OCI-LY7 (cell line): Measurements from ENCODE around the gene KIF16B. TPM values are rescaled to one million over a fixed set of nuclear protein-coding genes. Genes with fewer than 3 reads are reported as not detected.

Experiments
- BruUV-seq: library from RNA; stranded (reverse); fragments of 400-500 nt; replicated peaks from 2 replicates; lab custom pipeline; 2021; lab: Mats Ljungman, UMichigan
- CTCF ChIA-PET: fragments of 300-600 bp; sonication (Branson Sonifier 250); formaldehyde crosslinking; loops from one replicate; lab custom pipeline; 2022; ENCODE audit warnings: antibody characterized with exemption; ENCODE audit not compliant: unreplicated experiment; lab: Charles Lee
- POLR2A ChIA-PET: fragments of 300-600 bp; sonication (Branson Sonifier 250); formaldehyde crosslinking; loops from one replicate; lab custom pipeline; 2022; ENCODE audit warnings: antibody characterized with exemption; lab: Charles Lee
- DNase-seq: peaks from one replicate; pipeline ENCODE4 v3.0.0-alpha.2; 2015; ENCODE audit warnings: low spot score
- H2AFZ ChIP-seq: fragments of 200-600 bp; sonication (generic), shearing (Covaris generic); 2 replicates; pipeline ENCODE4 v1.6.1; 2014; ENCODE audit warnings: mild to moderate bottlenecking, antibody characterized with exemption, low read length, moderate library complexity
- H3K27ac ChIP-seq: fragments of 200-600 bp; sonication (generic); 2 replicates; pipeline ENCODE4 v1.5.1; 2014; ENCODE audit warnings: mixed run types, low read depth, mild to moderate bottlenecking, moderate library complexity, low read length, inconsistent platforms; ENCODE audit not compliant: poor library complexity, severe bottlenecking
- H3K36me3 ChIP-seq: fragments of 200-600 bp; sonication (generic); 2 replicates; pipeline ENCODE4 v1.6.1; 2014; ENCODE audit warnings: mild to moderate bottlenecking, antibody characterized with exemption, low read length, moderate library complexity, mixed read lengths; ENCODE audit not compliant: insufficient read depth
- H3K4me1 ChIP-seq: fragments of 200-600 bp; sonication (generic); 2 replicates; pipeline ENCODE4 v1.5.1; 2014; ENCODE audit warnings: mild to moderate bottlenecking, low read length; ENCODE audit not compliant: insufficient read depth, poor library complexity, severe bottlenecking
- H3K4me2 ChIP-seq: fragments of 200-600 bp; sonication (generic); 2 replicates; pipeline ENCODE4 v1.6.1; 2014; ENCODE audit warnings: mild to moderate bottlenecking, low read length
- H3K4me3 ChIP-seq: fragments of 200-600 bp; sonication (generic); 2 replicates; pipeline ENCODE4 v1.5.1; 2014; ENCODE audit warnings: mild to moderate bottlenecking, low read depth, low read length; ENCODE audit not compliant: poor library complexity, severe bottlenecking
- H3K79me2 ChIP-seq: fragments of 200-600 bp; sonication (generic); 2 replicates; pipeline ENCODE4 v1.6.1; 2016; ENCODE audit warnings: low read depth, mild to moderate bottlenecking, low read length, moderate library complexity, mixed read lengths; ENCODE audit not compliant: insufficient read depth
- H3K9me2 ChIP-seq: fragments of 200-600 bp; sonication (generic); 2 replicates; pipeline ENCODE4 v1.6.1; 2016; ENCODE audit warnings: mild to moderate bottlenecking, low read length, mixed read lengths; ENCODE audit not compliant: insufficient read depth
- H3K9me3 ChIP-seq: fragments of 200-600 bp; sonication (generic); 2 replicates; pipeline ENCODE4 v1.6.1; 2014; ENCODE audit warnings: mild to moderate bottlenecking, mixed run types, low read length, mixed read lengths
- H4K20me1 ChIP-seq: fragments of 200-600 bp; sonication (generic); 2 replicates; pipeline ENCODE4 v1.6.1; 2014; ENCODE audit warnings: mild to moderate bottlenecking, antibody characterized with exemption, low read length, moderate library complexity, mixed read lengths; ENCODE audit not compliant: insufficient read depth
- EZH2phosphoT487 ChIP-seq: fragments of 200-600 bp; sonication (generic); IDR thresholded peaks from 2 replicates; pipeline ENCODE4 v1.6.1; 2018; ENCODE audit warnings: low read depth, borderline replicate concordance, mild to moderate bottlenecking, mixed run types, antibody characterized with exemption, low read length, moderate library complexity, mixed read lengths
- intact Hi-C: fragments of 100-400 bp; cut with micrococcal nuclease; formaldehyde crosslinking; loops from one replicate; pipeline ENCODE4 v1.10.0; 2022; ENCODE audit not compliant: unreplicated experiment
- total RNA-seq, 2 experiments: library from RNA; depleted of rRNA in 1 of 2; stranded (reverse); fragments of >200 nt in 1 of 2; shearing (Covaris generic) in 1 of 2; gene quantifications; 2 replicates each; pipeline ENCODE4 v1.2.3, GENCODE V29; 2014 to 2022
- TF ChIP-seq, protein P1 (sequence below): fragments of 200-600 bp; sonication (generic); conservative IDR thresholded peaks from 2 replicates; pipeline ENCODE4 v1.5.1; 2014; ENCODE audit warnings: mild to moderate bottlenecking, antibody characterized with exemption, low read length, moderate library complexity, mixed read lengths

Gene KIF16B
- total RNA-seq, 2 experiments from 2014 or later = 6.2 to 11.2 TPM

DNA sequence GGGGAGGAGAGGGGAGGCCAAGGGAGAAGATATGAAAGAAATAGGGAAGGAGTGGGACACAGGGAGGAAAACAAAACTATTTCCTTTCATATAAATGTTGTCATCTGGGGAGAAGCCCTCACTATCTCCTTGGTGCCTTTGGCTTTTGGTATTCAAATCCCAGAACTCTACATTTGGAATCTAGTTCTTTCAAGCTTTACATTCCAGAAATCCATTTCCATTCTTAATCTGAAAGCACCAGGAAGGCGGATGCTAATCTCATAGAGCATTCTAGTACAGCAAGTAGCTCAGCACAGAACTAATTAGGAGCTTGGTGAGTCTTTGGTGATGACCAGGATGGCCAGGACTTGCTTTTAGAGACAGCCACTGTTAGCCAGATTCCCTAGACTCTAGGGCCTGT lies 177.9 kb downstream of the KIF16B start:
- ChIA-PET CTCF (no interaction called here), POLR2A (no interaction called here)
- Histone ChIP-seq H3K79me2 (no peaks in the 10 kb centered on the region), H3K36me3 (no peaks in the 10 kb centered on the region), H3K4me1 (peaks cover 17% of the 10 kb centered on the region), H2AFZ (no peak overlapping the region), H3K9me2 (no peaks in the 10 kb centered on the region), H3K9me3 (no peaks in the 10 kb centered on the region), H4K20me1 (no peaks in the 10 kb centered on the region), H3K27ac (no peak overlapping the region), H3K4me3 (no peak overlapping the region), H3K4me2 (no peak overlapping the region)
- intact Hi-C loops = no loop called here
- BruUV-seq = no TSS peak
- TF ChIP-seq, protein P1, sequence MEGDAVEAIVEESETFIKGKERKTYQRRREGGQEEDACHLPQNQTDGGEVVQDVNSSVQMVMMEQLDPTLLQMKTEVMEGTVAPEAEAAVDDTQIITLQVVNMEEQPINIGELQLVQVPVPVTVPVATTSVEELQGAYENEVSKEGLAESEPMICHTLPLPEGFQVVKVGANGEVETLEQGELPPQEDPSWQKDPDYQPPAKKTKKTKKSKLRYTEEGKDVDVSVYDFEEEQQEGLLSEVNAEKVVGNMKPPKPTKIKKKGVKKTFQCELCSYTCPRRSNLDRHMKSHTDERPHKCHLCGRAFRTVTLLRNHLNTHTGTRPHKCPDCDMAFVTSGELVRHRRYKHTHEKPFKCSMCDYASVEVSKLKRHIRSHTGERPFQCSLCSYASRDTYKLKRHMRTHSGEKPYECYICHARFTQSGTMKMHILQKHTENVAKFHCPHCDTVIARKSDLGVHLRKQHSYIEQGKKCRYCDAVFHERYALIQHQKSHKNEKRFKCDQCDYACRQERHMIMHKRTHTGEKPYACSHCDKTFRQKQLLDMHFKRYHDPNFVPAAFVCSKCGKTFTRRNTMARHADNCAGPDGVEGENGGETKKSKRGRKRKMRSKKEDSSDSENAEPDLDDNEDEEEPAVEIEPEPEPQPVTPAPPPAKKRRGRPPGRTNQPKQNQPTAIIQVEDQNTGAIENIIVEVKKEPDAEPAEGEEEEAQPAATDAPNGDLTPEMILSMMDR = no peak
- TF ChIP-seq EZH2phosphoT487 = no peak
- no peak for DNase-seq

DNA sequence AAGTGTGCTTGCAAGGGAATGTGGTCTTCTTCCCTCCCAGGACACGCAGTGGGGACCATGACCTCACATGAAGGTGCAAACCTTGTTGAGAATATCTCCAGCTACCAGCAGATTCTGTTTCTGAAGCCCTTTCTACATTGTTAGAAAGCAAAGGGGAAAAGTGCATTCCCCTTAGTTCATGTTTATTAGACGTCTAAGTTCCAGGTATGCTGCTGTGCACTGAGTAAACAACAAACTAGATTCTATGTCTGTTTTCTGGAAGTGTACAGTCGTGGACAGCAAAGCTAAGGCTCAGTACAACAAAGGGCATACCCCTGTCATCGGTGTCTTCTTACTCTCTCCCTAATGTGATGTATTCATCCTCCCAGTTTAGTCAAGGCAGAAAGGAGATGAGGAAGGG lies 178.5 kb downstream of the KIF16B start:
- ChIA-PET CTCF (no interaction called here), POLR2A (interaction anchor here (1.0 to 1.1 kb wide), 2 partner anchors 16 to 313 kb away, joined by 3 to 4 read pairs; no protein-coding TSS in a partner anchor)
- H3K9me2 ChIP-seq = no peaks in the 10 kb centered on the region
- no peaks in the 10 kb centered on the region for H4K20me1 ChIP-seq
- intact Hi-C loops = no loop called here
- H3K4me3 ChIP-seq = no peak overlapping the region
- no peaks in the 10 kb centered on the region for H3K36me3 ChIP-seq
- BruUV-seq = no TSS peak
- DNase-seq = no peak
- no peaks in the 10 kb centered on the region for H3K9me3 ChIP-seq
- H3K27ac ChIP-seq = no peak overlapping the region
- no peak for TF ChIP-seq EZH2phosphoT487
- TF ChIP-seq, protein P1 = no peak
- no peak overlapping the region for H2AFZ ChIP-seq
- peaks cover 17% of the 10 kb centered on the region for H3K4me1 ChIP-seq
- H3K79me2 ChIP-seq = no peaks in the 10 kb centered on the region
- H3K4me2 ChIP-seq = no peak overlapping the region

DNA sequence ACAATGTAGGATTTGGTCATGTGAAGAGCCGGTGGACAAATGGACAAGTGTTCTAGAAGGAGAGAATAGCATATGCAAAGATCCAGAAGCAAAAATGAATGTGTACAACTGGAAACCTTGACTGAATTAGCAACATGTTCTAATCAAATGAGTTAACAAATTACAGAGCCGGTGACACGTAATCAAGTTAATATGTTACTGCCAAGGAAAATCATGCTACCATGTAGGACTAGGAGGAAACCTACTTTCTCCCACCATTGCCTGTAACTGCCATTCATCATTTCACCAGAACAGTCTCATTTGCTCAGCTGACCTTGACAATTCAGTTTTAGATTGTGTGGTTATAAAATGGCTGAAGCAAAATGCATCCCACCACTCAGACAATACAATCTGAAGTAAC lies 179.4 kb downstream of the KIF16B start:
- Histone ChIP-seq H3K4me2 (no peak overlapping the region), H2AFZ (no peak overlapping the region), H3K36me3 (no peaks in the 10 kb centered on the region), H3K4me3 (no peak overlapping the region), H4K20me1 (no peaks in the 10 kb centered on the region), H3K79me2 (no peaks in the 10 kb centered on the region), H3K9me3 (no peaks in the 10 kb centered on the region), H3K4me1 (peaks cover 17% of the 10 kb centered on the region), H3K27ac (no peak overlapping the region), H3K9me2 (no peaks in the 10 kb centered on the region)
- no peak for TF ChIP-seq EZH2phosphoT487
- TF ChIP-seq, protein P1 = no peak
- DNase-seq = no peak
- ChIA-PET POLR2A (interaction anchor here (0.6 to 1.1 kb wide), 3 partner anchors 15 to 585 kb away, joined by 3 to 4 read pairs (median 3); no protein-coding TSS in a partner anchor), CTCF (no interaction called here)
- no TSS peak for BruUV-seq
- intact Hi-C loops = no loop called here
